B cell (primary cell): Measurements from ENCODE around the gene SAMD5. TPM values are rescaled to one million over a fixed set of nuclear protein-coding genes. Genes with fewer than 3 reads are reported as not detected.

ENCODE experiments used
- ATAC-seq: fragments of 200-7000 bp; cut with Tn5 transposase; one replicate; pipeline ENCODE4 v1.10.0; 2021; ENCODE audit warnings: low read depth, mild to moderate bottlenecking, moderate number of reproducible peaks, moderate library complexity
- CTCF ChIA-PET: fragments of 350-600 bp; sonication (Branson Sonifier 250); formaldehyde crosslinking; loops from one replicate; lab custom pipeline; 2021; ENCODE audit warnings: antibody characterized with exemption, inconsistent platforms; lab: Charles Lee
- POLR2A ChIA-PET: fragments of 350-600 bp; sonication (Branson Sonifier 250); formaldehyde crosslinking; loops from one replicate; lab custom pipeline; 2021; ENCODE audit warnings: antibody characterized with exemption; lab: Charles Lee
- DNase-seq: peaks from one replicate; pipeline ENCODE4 v3.0.0; 2013
- H2AFZ ChIP-seq: 2 replicates; pipeline ENCODE4 v1.6.1; 2012; ENCODE audit warnings: mild to moderate bottlenecking, low read depth, low read length; ENCODE audit not compliant: insufficient read depth, poor library complexity, severe bottlenecking
- H3K27ac ChIP-seq, 2 donors: 1 replicate in 1 of 2; 2 replicates in 1 of 2; pipeline ENCODE4 v1.5.1; 2012 to 2013; ENCODE audit warnings: low read length in 2 of 2, mild to moderate bottlenecking in 2 of 2, moderate library complexity in 1 of 2
- H3K27me3 ChIP-seq, 4 experiments: fragments of 200-600 bp in 1 of 4; sonication (generic) in 1 of 4; replicated peaks in 1 of 4; 1 replicate in 2 of 4; 2 replicates in 2 of 4; pipeline versions ENCODE4 v1.6.1 to v1.7.0; 2013 to 2016; ENCODE audit warnings: low read length in 3 of 4, mild to moderate bottlenecking in 2 of 4, mixed read lengths in 1 of 4, moderate library complexity in 1 of 4; ENCODE audit not compliant: insufficient read depth in 4 of 4, control insufficient read depth in 3 of 4; ENCODE audit errors: control extremely low read depth in 1 of 4
- H3K36me3 ChIP-seq, 2 experiments: replicated peaks in 1 of 2; 1 replicate in 1 of 2; 2 replicates in 1 of 2; pipeline versions ENCODE4 v1.6.1 to v1.7.1; 2013; ENCODE audit warnings: low read length in 1 of 2; ENCODE audit not compliant: insufficient read depth in 2 of 2, control insufficient read depth in 1 of 2; ENCODE audit errors: control extremely low read depth in 1 of 2, extremely low read depth in 1 of 2
- H3K4me1 ChIP-seq, 2 donors: fragments of 200-600 bp in 1 of 2; sonication (generic) in 1 of 2; 1 replicate in 1 of 2; 2 replicates in 1 of 2; pipeline versions ENCODE4 v1.5.1 to v1.6.1; 2013 to 2017; ENCODE audit warnings: low read length in 2 of 2; ENCODE audit not compliant: control insufficient read depth in 2 of 2, insufficient read depth in 2 of 2
- H3K4me2 ChIP-seq: replicated peaks from 2 replicates; pipeline ENCODE3; 2012; ENCODE audit warnings: mild to moderate bottlenecking, low read depth, low read length; ENCODE audit not compliant: poor library complexity, severe bottlenecking
- H3K4me3 ChIP-seq, 5 experiments: fragments of 200-600 bp in 1 of 5; sonication (generic) in 1 of 5; 1 replicate in 3 of 5; 2 replicates in 2 of 5; pipeline versions ENCODE4 v1.5.1 to v1.7.0; 2011 to 2016; ENCODE audit warnings: low read length in 4 of 5, mild to moderate bottlenecking in 4 of 5, low read depth in 2 of 5, control low read depth in 1 of 5, moderate library complexity in 1 of 5; ENCODE audit not compliant: insufficient read depth in 1 of 5; ENCODE audit errors: control extremely low read depth in 1 of 5, extremely low read depth in 1 of 5
- H3K79me2 ChIP-seq: fragments of 200-600 bp; sonication (generic); one replicate; pipeline ENCODE4 v1.6.0; 2016; ENCODE audit warnings: low read length; ENCODE audit not compliant: control insufficient read depth, insufficient read depth
- H3K9ac ChIP-seq: fragments of 200-600 bp; sonication (generic); 2 replicates; pipeline ENCODE4 v1.6.1; 2017; ENCODE audit warnings: mild to moderate bottlenecking, low read length, moderate library complexity
- H3K9me3 ChIP-seq, 3 donors: one replicate each; pipeline versions ENCODE4 v1.6.1 to v1.7.1; 2013; ENCODE audit warnings: low read length in 2 of 3; ENCODE audit not compliant: control insufficient read depth in 2 of 3, insufficient read depth in 1 of 3; ENCODE audit errors: control extremely low read depth in 1 of 3
- H4K20me1 ChIP-seq: 2 replicates; pipeline ENCODE4 v1.6.0; 2012; ENCODE audit warnings: mild to moderate bottlenecking, low read length; ENCODE audit not compliant: insufficient read depth, control insufficient read depth, poor library complexity, severe bottlenecking
- H3K27ac Mint-ChIP-seq: one replicate; pipeline ENCODE4 v1.8.0; 2021; ENCODE audit warnings: mixed read lengths
- H3K27me3 Mint-ChIP-seq: one replicate; pipeline ENCODE4 v1.8.0; 2021; ENCODE audit warnings: mixed read lengths
- H3K4me1 Mint-ChIP-seq: one replicate; pipeline ENCODE4 v1.8.0; 2021; ENCODE audit warnings: mixed read lengths
- H3K4me3 Mint-ChIP-seq: one replicate; pipeline ENCODE4 v1.8.0; 2021; ENCODE audit warnings: mixed read lengths
- H3K9me3 Mint-ChIP-seq: one replicate; pipeline ENCODE4 v1.8.0; 2022; ENCODE audit warnings: mixed read lengths; ENCODE audit not compliant: insufficient read depth
- CTCF ChIP-seq: fragments of 200-600 bp; IDR thresholded peaks from one replicate; pipeline ENCODE4 v1.8.0; 2022; ENCODE audit warnings: antibody characterized with exemption, mild to moderate bottlenecking
- EZH2 ChIP-seq: IDR thresholded peaks from 2 replicates; pipeline ENCODE4 v1.6.1; 2012; ENCODE audit warnings: borderline replicate concordance, low read depth, mild to moderate bottlenecking, moderate library complexity, low read length; ENCODE audit not compliant: insufficient read depth, poor library complexity, severe bottlenecking
- WGBS: methylation state at CpG from one replicate; pipeline ENCODE4 v1.1.5; 2013; ENCODE audit warnings: missing lambda C conversion rate; ENCODE audit not compliant: insufficient coverage; 5-methylcytosine and 5-hydroxymethylcytosine counted together
- intact Hi-C: fragments of 100-400 bp; cut with micrococcal nuclease; formaldehyde crosslinking; loops from one replicate; pipeline ENCODE4 v1.10.0; 2022
- polyA plus RNA-seq: library from polyadenylated mRNA; depleted of rRNA; stranded (reverse); fragments of >200 nt; gene quantifications from 2 replicates; pipeline ENCODE4 v1.2.3, GENCODE V29; 2012
- total RNA-seq, 2 donors: library from RNA; stranded (reverse); fragments of 120-200 nt in 1 of 2; gene quantifications; 1 replicate in 1 of 2; 2 replicates in 1 of 2; pipeline versions ENCODE4 v1.2.3 to v1.2.4, GENCODE V29; 2013 to 2022

SAMD5 gene
- total and polyA plus RNA-seq, 2 donors (not counting 1 experiment from before 2014, with no cell fraction given), result not detected

GRCh38 chr6:147497472-147497871 lies 11.0 kb upstream of the SAMD5 start:
- Histone ChIP-seq H3K4me3 (no peak overlapping the region), H3K27ac (no peak overlapping the region), H3K79me2 (no peaks in the 10 kb centered on the region), H3K27me3 (no peaks in the 10 kb centered on the region), H4K20me1 (no peaks in the 10 kb centered on the region), H3K36me3 (no peaks in the 10 kb centered on the region), H3K4me1 (no peaks in the 10 kb centered on the region), H3K9ac (no peak overlapping the region), H3K9me3 (no peaks in the 10 kb centered on the region), H3K4me2 (no peak overlapping the region), H2AFZ (no peak overlapping the region)
- TF ChIP-seq CTCF (no peak), EZH2 (no peak)
- WGBS, result 100% methylated on average over 1 of the region's 1 CpG
- Mint-ChIP-seq H3K27ac (no peak overlapping the region), H3K4me3 (no peak overlapping the region), H3K4me1 (no peaks in the 10 kb centered on the region), H3K27me3 (peaks cover 20% of the 10 kb centered on the region), H3K9me3 (no peaks in the 10 kb centered on the region)
- CTCF ChIA-PET, result no interaction called here
- POLR2A ChIA-PET, result no interaction called here
- ATAC-seq, result no peak
- no peak for DNase-seq
- intact Hi-C loops, result no loop called here

DNA sequence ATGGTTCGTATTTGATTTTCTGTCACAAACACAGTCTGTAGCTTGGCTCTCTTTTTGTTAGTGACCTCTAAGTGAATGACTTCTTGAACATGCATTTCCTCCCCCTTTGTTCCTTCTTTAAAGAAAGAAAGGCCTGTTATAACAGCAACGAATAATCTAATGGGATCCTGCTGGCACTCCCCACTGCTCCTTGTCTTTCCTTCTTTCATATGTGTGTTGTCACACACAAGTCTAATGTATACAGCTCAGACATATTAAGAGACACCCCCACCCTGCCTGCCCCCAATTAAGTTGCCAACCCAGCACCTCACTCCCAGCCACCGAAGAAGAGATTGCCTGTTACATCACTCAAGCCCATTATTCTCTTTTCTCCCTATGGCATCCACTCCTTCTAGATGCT lies 4.9 kb upstream of the SAMD5 start:
- peaks cover 0 to 3% (median 0%) of the 10 kb centered on the region in 3 donors for H3K9me3 ChIP-seq
- no peak overlapping the region for H3K4me3 Mint-ChIP-seq
- H3K9ac ChIP-seq, result no peak overlapping the region
- H3K27ac Mint-ChIP-seq, result no peak overlapping the region
- ChIA-PET CTCF (no interaction called here), POLR2A (no interaction called here)
- no peaks in the 10 kb centered on the region for H4K20me1 ChIP-seq
- H3K4me2 ChIP-seq, result no peak overlapping the region
- no peak overlapping the region for H2AFZ ChIP-seq
- DNase-seq (no peak), ATAC-seq (no peak)
- peaks cover 11% of the 10 kb centered on the region in 2 donors for H3K4me1 ChIP-seq
- H3K9me3 Mint-ChIP-seq, result no peaks in the 10 kb centered on the region
- H3K36me3 ChIP-seq, result no peaks in the 10 kb centered on the region
- H3K4me1 Mint-ChIP-seq, result peaks cover 14% of the 10 kb centered on the region
- peaks cover 0 to 29% (median 24%) of the 10 kb centered on the region in 4 experiments for H3K27me3 ChIP-seq
- H3K27me3 Mint-ChIP-seq, result peaks cover 55% of the 10 kb centered on the region
- intact Hi-C loops, result no loop called here
- WGBS, result 83% methylated on average over 2 of the region's 3 CpGs
- no peaks in the 10 kb centered on the region for H3K79me2 ChIP-seq
- no peak overlapping the region for H3K4me3 ChIP-seq
- TF ChIP-seq EZH2 (no peak), CTCF (no peak)
- no peak overlapping the region for H3K27ac ChIP-seq
